IMR-90 (cell line): Measurements from ENCODE around the gene ZNF48. TPM values are rescaled to one million over a fixed set of nuclear protein-coding genes. Genes with fewer than 3 reads are reported as not detected.
A peak's percentile ranks its signal among the peaks of the same experiment; 100 is the strongest.

Source experiments
- ATAC-seq: fragments of 200-7000 bp; cut with Tn5 transposase; 2 replicates; pipeline ENCODE4 v1.9.1; 2020; ENCODE audit warnings: low read depth, mild to moderate bottlenecking, moderate library complexity
- BruUV-seq: library from RNA; stranded (reverse); fragments of 400-500 nt; replicated peaks from 2 replicates; lab custom pipeline; 2021; lab: Mats Ljungman, UMichigan
- CTCF ChIA-PET: fragments of 300-600 bp; formaldehyde crosslinking; extraction: SDS; loops from one replicate; lab custom pipeline; 2021; ENCODE audit warnings: antibody characterized with exemption; lab: Yijun Ruan, JAX
- POLR2A ChIA-PET: fragments of 300-600 bp; sonication (Branson Sonifier 250); formaldehyde crosslinking; loops from one replicate; lab custom pipeline; 2022; ENCODE audit warnings: antibody characterized with exemption; ENCODE audit not compliant: unreplicated experiment; lab: Charles Lee
- DNase-seq: peaks from one replicate; pipeline ENCODE4 v3.0.0; 2013
- H2AFZ ChIP-seq: replicated peaks from 2 replicates; pipeline ENCODE3; 2013; ENCODE audit warnings: low read length, mild to moderate bottlenecking; ENCODE audit not compliant: poor library complexity
- H2AK5ac ChIP-seq: 2 replicates; pipeline ENCODE4 v1.6.1; 2013; ENCODE audit warnings: low read depth, low read length, inconsistent platforms
- H2AK9ac ChIP-seq: replicated peaks from 2 replicates; pipeline ENCODE3; 2013; ENCODE audit warnings: mild to moderate bottlenecking, low read depth, low read length, moderate library complexity; ENCODE audit not compliant: poor library complexity
- H2BK120ac ChIP-seq: 2 replicates; pipeline ENCODE4 v1.6.1; 2013; ENCODE audit warnings: low read depth, low read length, inconsistent platforms
- H2BK15ac ChIP-seq: 3 replicates; pipeline ENCODE4 v1.6.1; 2013; ENCODE audit warnings: low read depth, low read length, inconsistent platforms
- H2BK20ac ChIP-seq: 2 replicates; pipeline ENCODE4 v1.6.1; 2013; ENCODE audit warnings: low read depth, mild to moderate bottlenecking, inconsistent platforms, low read length, moderate library complexity
- H2BK5ac ChIP-seq: 2 replicates; pipeline ENCODE4 v1.6.1; 2013; ENCODE audit warnings: mild to moderate bottlenecking, low read depth, low read length, inconsistent platforms; ENCODE audit not compliant: poor library complexity, severe bottlenecking
- H3K14ac ChIP-seq: replicated peaks from 2 replicates; pipeline ENCODE4 v1.6.1; 2013; ENCODE audit warnings: low read depth, low read length, inconsistent platforms
- H3K18ac ChIP-seq: 2 replicates; pipeline ENCODE4 v1.6.1; 2013; ENCODE audit warnings: low read depth, low read length, control low read depth
- H3K23ac ChIP-seq: 2 replicates; pipeline ENCODE4 v1.6.1; 2013; ENCODE audit warnings: low read depth, low read length, inconsistent platforms
- H3K27ac ChIP-seq: 2 replicates; pipeline ENCODE4 v1.5.1; 2013; ENCODE audit warnings: mild to moderate bottlenecking, control low read depth, low read length; ENCODE audit not compliant: insufficient read depth
- H3K27me3 ChIP-seq: 2 replicates; pipeline ENCODE4 v1.6.1; 2013; ENCODE audit warnings: low read length; ENCODE audit not compliant: control insufficient read depth, insufficient read depth
- H3K36me3 ChIP-seq: 2 replicates; pipeline ENCODE4 v1.6.1; 2013; ENCODE audit warnings: low read length, mixed read lengths; ENCODE audit not compliant: control insufficient read depth, insufficient read depth
- H3K4ac ChIP-seq: 2 replicates; pipeline ENCODE4 v1.6.1; 2013; ENCODE audit warnings: low read depth, low read length, inconsistent platforms
- H3K4me1 ChIP-seq: 2 replicates; pipeline ENCODE4 v1.6.1; 2013; ENCODE audit warnings: low read length, mixed read lengths; ENCODE audit not compliant: control insufficient read depth, insufficient read depth
- H3K4me2 ChIP-seq: 2 replicates; pipeline ENCODE4 v1.6.1; 2013; ENCODE audit warnings: low read depth, mild to moderate bottlenecking, control low read depth, low read length, moderate library complexity
- H3K4me3 ChIP-seq: 2 replicates; pipeline ENCODE4 v1.5.1; 2013; ENCODE audit warnings: low read depth, mild to moderate bottlenecking, control low read depth, low read length, moderate library complexity; ENCODE audit not compliant: insufficient read depth
- H3K56ac ChIP-seq: 2 replicates; pipeline ENCODE4 v1.6.1; 2013; ENCODE audit warnings: low read length, inconsistent platforms; ENCODE audit not compliant: insufficient read depth; ENCODE audit errors: extremely low read depth
- H3K79me1 ChIP-seq, 2 experiments: 2 replicates each; pipeline ENCODE4 v1.6.1; 2013; ENCODE audit warnings: low read length in 2 of 2, inconsistent platforms in 1 of 2, low read depth in 1 of 2
- H3K9ac ChIP-seq: 2 replicates; pipeline ENCODE4 v1.6.1; 2013; ENCODE audit warnings: low read depth, low read length, control low read depth
- H3K9me1 ChIP-seq: 2 replicates; pipeline ENCODE4 v1.6.1; 2013; ENCODE audit warnings: low read length, inconsistent platforms; ENCODE audit not compliant: insufficient read depth
- H3K9me3 ChIP-seq: 2 replicates; pipeline ENCODE4 v1.6.1; 2013; ENCODE audit warnings: low read length; ENCODE audit not compliant: control insufficient read depth, insufficient read depth
- H4K20me1 ChIP-seq: 2 replicates; pipeline ENCODE4 v1.6.1; 2013; ENCODE audit warnings: low read length, inconsistent platforms; ENCODE audit not compliant: insufficient read depth
- H4K5ac ChIP-seq: 2 replicates; pipeline ENCODE4 v1.6.1; 2013; ENCODE audit warnings: mild to moderate bottlenecking, low read depth, low read length, control low read depth
- H4K8ac ChIP-seq, 2 experiments: 2 replicates each; pipeline ENCODE4 v1.6.1; 2013; ENCODE audit warnings: low read depth in 2 of 2, low read length in 2 of 2, control low read depth in 1 of 2, inconsistent platforms in 1 of 2
- H4K91ac ChIP-seq: 2 replicates; pipeline ENCODE4 v1.6.1; 2013; ENCODE audit warnings: low read depth, low read length, inconsistent platforms; ENCODE audit not compliant: insufficient read depth
- CEBPB ChIP-seq: IDR thresholded peaks from 2 replicates; pipeline ENCODE4 v1.6.1; 2012; ENCODE audit warnings: low read depth, low read length, improper control_type of control experiment
- CHD1 ChIP-seq: IDR thresholded peaks from 2 replicates; pipeline ENCODE4 v1.6.1; 2012; ENCODE audit warnings: low read depth, low read length, improper control_type of control experiment
- ELK1 ChIP-seq: fragments of 150-350 bp; IDR thresholded peaks from 2 replicates; pipeline ENCODE4 v1.6.1; 2016; ENCODE audit warnings: low read depth, mild to moderate bottlenecking, low read length, moderate library complexity, borderline replicate concordance
- MAFK ChIP-seq: IDR thresholded peaks from 2 replicates; pipeline ENCODE4 v1.6.1; 2012; ENCODE audit warnings: low read depth, low read length, improper control_type of control experiment
- MXI1 ChIP-seq: IDR thresholded peaks from 2 replicates; pipeline ENCODE4 v1.6.1; 2012; ENCODE audit warnings: low read depth, mild to moderate bottlenecking, low read length, moderate library complexity, borderline replicate concordance
- NFE2L2 ChIP-seq: fragments of 150-350 bp; IDR thresholded peaks from 2 replicates; pipeline ENCODE4 v1.6.1; 2016; ENCODE audit warnings: low read depth, mild to moderate bottlenecking, low read length
- POLR2A ChIP-seq: IDR thresholded peaks from 2 replicates; pipeline ENCODE4 v1.6.1; 2012; ENCODE audit warnings: mild to moderate bottlenecking, low read depth, low read length
- RFX5 ChIP-seq: IDR thresholded peaks from 2 replicates; pipeline ENCODE4 v1.8.0; 2012; ENCODE audit warnings: low read depth, mild to moderate bottlenecking, low read length, moderate library complexity
- SMC3 ChIP-seq: fragments of 150-350 bp; IDR thresholded peaks from 2 replicates; pipeline ENCODE4 v1.6.1; 2016; ENCODE audit warnings: low read depth, mild to moderate bottlenecking, antibody characterized with exemption, low read length, moderate library complexity
- whole genome bisulfite sequencing, 2 experiments: methylation state at CpG; one replicate each; pipeline versions ENCODE4 v1.1.5 to v1.1.7; 2013; ENCODE audit warnings: missing lambda C conversion rate in 2 of 2; ENCODE audit not compliant: insufficient read length in 1 of 2; ENCODE audit errors: extremely low coverage in 2 of 2; 5-methylcytosine and 5-hydroxymethylcytosine counted together
- dilution Hi-C: fragments of 300-500 bp; cut with HindIII; formaldehyde crosslinking; loops from one replicate; pipeline ENCODE4 v1.14.3; 2018; ENCODE audit warnings: low sequenced_read_pairs; ENCODE audit not compliant: unreplicated experiment
- in situ Hi-C: fragments of 300-500 bp; cut with MboI; formaldehyde crosslinking; loops from 3 replicates; pipeline ENCODE4 v1.14.3; 2019; ENCODE audit warnings: low sequenced_read_pairs, inconsistent platforms, mixed read lengths
- intact Hi-C: fragments of 100-400 bp; cut with micrococcal nuclease; formaldehyde crosslinking; loops from 2 replicates; pipeline ENCODE4 v1.10.0; 2022
- polyA plus RNA-seq, 3 experiments: library from polyadenylated mRNA; depleted of rRNA; stranded (reverse); fragments of >200 nt; gene quantifications; 2 replicates each; pipeline ENCODE4 v1.2.3, GENCODE V29; 2012; ENCODE audit warnings: low replicate concordance in 1 of 3
- total RNA-seq: library from RNA; depleted of rRNA; stranded (reverse); fragments of >200 nt; gene quantifications from 2 replicates; pipeline ENCODE4 v1.2.3, GENCODE V29; 2012
- TF ChIP-seq, protein P1 (sequence below): conservative IDR thresholded peaks from 2 replicates; pipeline ENCODE4 v1.5.1; 2012; ENCODE audit warnings: mild to moderate bottlenecking, low read depth, low read length, improper control_type of control experiment

ZNF48 gene
- total and polyA plus RNA-seq, 2 of the 4 experiments (the other 2 are of a cell fraction): 5.8 to 6.6 TPM

DNA sequence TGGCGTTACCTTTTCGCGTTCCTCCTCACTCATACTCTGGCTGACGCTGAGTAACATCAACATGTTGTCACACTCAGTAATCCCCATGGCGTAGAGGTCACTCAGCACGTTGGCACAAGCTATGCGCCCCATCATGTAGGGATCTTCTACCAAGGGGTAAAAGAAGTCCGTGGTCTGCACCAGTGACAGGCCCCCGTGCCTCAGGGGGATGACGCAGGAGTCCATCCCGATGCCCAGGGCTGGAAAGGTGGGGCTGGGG, 49.9 kb downstream of the ZNF48 start:
- H3K79me1 ChIP-seq: peaks cover 13 to 22% of the 10 kb centered on the region in 2 experiments
- H3K14ac ChIP-seq: peak overlapping the region; percentile 93
- peak overlapping the region; percentile 95; the same call in 1 of the 2 replicates for H3K23ac ChIP-seq
- 0 out of 2 replicates have a peak, but pooled peaks cover 4% of the 10 kb centered on the region for H4K20me1 ChIP-seq
- H3K27ac ChIP-seq: peak overlapping the region; percentile 61
- H3K4me3 ChIP-seq: peak overlapping the region; percentile 65
- H2BK5ac ChIP-seq: peak overlapping the region; percentile 81
- POLR2A ChIA-PET: interaction anchor here (0.6 kb wide), 2 partner anchors 41 to 467 kb away, joined by 4 to 6 read pairs; no protein-coding TSS in a partner anchor
- dilution Hi-C loops: no loop called here
- H2BK20ac ChIP-seq: no peak overlapping the region
- H2BK120ac ChIP-seq: peak overlapping the region; percentile 28; the same call in 1 of the 2 replicates
- DNase-seq: no peak
- peak overlapping the region; percentile 85 for H4K91ac ChIP-seq
- in situ Hi-C loops: loop anchor here (5.0 kb wide), 2 partner anchors 152 to 187 kb away; no protein-coding TSS in a partner anchor
- H3K36me3 ChIP-seq: peaks cover 9% of the 10 kb centered on the region
- intact Hi-C loops: no loop called here
- H3K27me3 ChIP-seq: no peaks in the 10 kb centered on the region
- no peak overlapping the region for H2BK15ac ChIP-seq
- H3K9ac ChIP-seq: peak overlapping the region; percentile 80
- peaks cover 5% of the 10 kb centered on the region for H3K4me1 ChIP-seq
- 80% methylated on average over 4 of the region's 11 CpGs; no CpG with 5 or more reads in 1 of the 2 experiments for WGBS, 2 experiments
- no TSS peak for BruUV-seq
- peak overlapping the region; percentile 87 for H2AK9ac ChIP-seq
- H2AK5ac ChIP-seq: peak overlapping the region; percentile 98
- peak overlapping the region; percentile 87 for H2AFZ ChIP-seq
- H3K9me3 ChIP-seq: 0 out of 2 replicates have a peak, but pooled peaks cover 5% of the 10 kb centered on the region
- peak overlapping the region; percentile 80 to 99 for H4K8ac ChIP-seq
- CTCF ChIA-PET: interaction anchor here (0.6 to 0.9 kb wide), 2 partner anchors 47 to 58 kb away, joined by 3 read pairs; no protein-coding TSS in a partner anchor
- peak overlapping the region; percentile 97 for H4K5ac ChIP-seq
- H3K18ac ChIP-seq: peak overlapping the region; percentile 92
- peaks cover 7% of the 10 kb centered on the region for H3K9me1 ChIP-seq
- peak overlapping the region; percentile 88 for H3K4ac ChIP-seq
- peak overlapping the region; percentile 26; the same call in 1 of the 2 replicates for H3K56ac ChIP-seq
- TF ChIP-seq SMC3 (no peak), NFE2L2 (no peak), POLR2A (no peak), RFX5 (no peak), CEBPB (no peak), MAFK (no peak), MXI1 (no peak), ELK1 (no peak), CHD1 (no peak)
- TF ChIP-seq, protein P1, sequence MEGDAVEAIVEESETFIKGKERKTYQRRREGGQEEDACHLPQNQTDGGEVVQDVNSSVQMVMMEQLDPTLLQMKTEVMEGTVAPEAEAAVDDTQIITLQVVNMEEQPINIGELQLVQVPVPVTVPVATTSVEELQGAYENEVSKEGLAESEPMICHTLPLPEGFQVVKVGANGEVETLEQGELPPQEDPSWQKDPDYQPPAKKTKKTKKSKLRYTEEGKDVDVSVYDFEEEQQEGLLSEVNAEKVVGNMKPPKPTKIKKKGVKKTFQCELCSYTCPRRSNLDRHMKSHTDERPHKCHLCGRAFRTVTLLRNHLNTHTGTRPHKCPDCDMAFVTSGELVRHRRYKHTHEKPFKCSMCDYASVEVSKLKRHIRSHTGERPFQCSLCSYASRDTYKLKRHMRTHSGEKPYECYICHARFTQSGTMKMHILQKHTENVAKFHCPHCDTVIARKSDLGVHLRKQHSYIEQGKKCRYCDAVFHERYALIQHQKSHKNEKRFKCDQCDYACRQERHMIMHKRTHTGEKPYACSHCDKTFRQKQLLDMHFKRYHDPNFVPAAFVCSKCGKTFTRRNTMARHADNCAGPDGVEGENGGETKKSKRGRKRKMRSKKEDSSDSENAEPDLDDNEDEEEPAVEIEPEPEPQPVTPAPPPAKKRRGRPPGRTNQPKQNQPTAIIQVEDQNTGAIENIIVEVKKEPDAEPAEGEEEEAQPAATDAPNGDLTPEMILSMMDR: no peak
- H3K4me2 ChIP-seq: peak overlapping the region; percentile 100
- no peak for ATAC-seq
